HL-60 (cell line): ENCODE measurements around the gene SCGB3A1.

Experiments
- DNase-seq, 2 experiments: peaks; one replicate each; pipeline ENCODE4 v3.0.0-alpha.2; 2010 to 2020; ENCODE audit warnings: low read depth in 1 of 2, low spot score in 1 of 2
- H3K27ac ChIP-seq: fragments of 250-450 bp; sonication (Bioruptor Pico); replicated peaks from 2 replicates; pipeline ENCODE4 v1.5.1; 2020; ENCODE audit warnings: mild to moderate bottlenecking, moderate library complexity
- H3K27me3 ChIP-seq: fragments of 250-450 bp; sonication (Bioruptor Pico); 2 replicates; pipeline ENCODE4 v1.5.1; 2021; ENCODE audit warnings: mild to moderate bottlenecking, moderate library complexity; ENCODE audit not compliant: insufficient read depth, poor library complexity, severe bottlenecking
- H3K4me3 ChIP-seq: replicated peaks from 2 replicates; pipeline ENCODE4 v1.5.1; 2011; ENCODE audit warnings: mild to moderate bottlenecking, control low read depth, low read length; ENCODE audit not compliant: insufficient read depth
- CTCF ChIP-seq: IDR thresholded peaks from one replicate; pipeline ENCODE4 v1.5.1; 2011; ENCODE audit warnings: low read length, control low read depth, inconsistent platforms; ENCODE audit not compliant: insufficient read depth
- GABPA ChIP-seq: IDR thresholded peaks from 2 replicates; pipeline ENCODE4 v1.6.1; 2012; ENCODE audit warnings: low read depth
- POLR2AphosphoS5 ChIP-seq: IDR thresholded peaks from 2 replicates; pipeline ENCODE4 v1.6.1; 2012; ENCODE audit warnings: low read depth
- REST ChIP-seq: IDR thresholded peaks from 2 replicates; pipeline ENCODE4 v1.6.1; 2012; ENCODE audit warnings: low read depth; ENCODE audit not compliant: insufficient replicate concordance
- SPI1 ChIP-seq: IDR thresholded peaks from 2 replicates; pipeline ENCODE4 v1.6.1; 2012; ENCODE audit warnings: low read depth, mild to moderate bottlenecking, borderline replicate concordance

Gene SCGB3A1

GRCh38 chr5:180622910-180623309 lies 31.6 kb upstream of the SCGB3A1 start:
- Histone ChIP-seq H3K27ac (no peak overlapping the region), H3K27me3 (no peaks in the 10 kb centered on the region), H3K4me3 (no peak overlapping the region)
- no peak for TF ChIP-seq GABPA
- TF ChIP-seq POLR2AphosphoS5, result no peak
- no peak for TF ChIP-seq CTCF
- no peak for TF ChIP-seq SPI1
- no peak for TF ChIP-seq REST
- DNase-seq, result no peak

GRCh38 chr5:180621311-180621710 lies 30.0 kb upstream of the SCGB3A1 start:
- DNase-seq, result no peak
- H3K27me3 ChIP-seq, result no peaks in the 10 kb centered on the region
- H3K4me3 ChIP-seq, result no peak overlapping the region
- H3K27ac ChIP-seq, result no peak overlapping the region
- TF ChIP-seq CTCF (no peak), SPI1 (no peak), REST (no peak), POLR2AphosphoS5 (no peak), GABPA (no peak)

GRCh38 chr5:180620014-180620413 lies 28.7 kb upstream of the SCGB3A1 start:
- Histone ChIP-seq H3K27me3 (no peaks in the 10 kb centered on the region), H3K27ac (no peak overlapping the region), H3K4me3 (no peak overlapping the region)
- no peak for TF ChIP-seq GABPA
- no peak for TF ChIP-seq REST
- no peak for TF ChIP-seq SPI1
- DNase-seq, result no peak

- DNase-seq, result no peak
- no peak overlapping the region for H3K4me3 ChIP-seq
- H3K27me3 ChIP-seq, result no peaks in the 10 kb centered on the region
- TF ChIP-seq REST (no peak), POLR2AphosphoS5 (no peak), SPI1 (no peak), CTCF (no peak), GABPA (no peak)
- H3K27ac ChIP-seq, result no peak overlapping the region
Measured at GRCh38 chr5:180619563-180619915, 28.2 kb upstream of the SCGB3A1 start.
